Esophagus muscularis mucosa (tissue), 3 donors: ENCODE measurements around the gene BTBD9.

Source experiments
- CTCF ChIP-seq, 3 experiments: fragments of 200-600 bp in 2 of 3; fragments of 450-650 bp in 1 of 3; sonication (generic) in 2 of 3; IDR thresholded peaks; one replicate each; pipeline ENCODE4 v1.5.1; 2017 to 2019; ENCODE audit warnings: antibody characterized with exemption in 3 of 3, mild to moderate bottlenecking in 2 of 3, moderate library complexity in 1 of 3
- POLR2AphosphoS5 ChIP-seq, 2 donors: sonication (generic); formaldehyde crosslinking; IDR thresholded peaks; one replicate each; pipeline ENCODE4 v1.6.1; 2017; ENCODE audit warnings: antibody characterized with exemption in 2 of 2

DNA sequence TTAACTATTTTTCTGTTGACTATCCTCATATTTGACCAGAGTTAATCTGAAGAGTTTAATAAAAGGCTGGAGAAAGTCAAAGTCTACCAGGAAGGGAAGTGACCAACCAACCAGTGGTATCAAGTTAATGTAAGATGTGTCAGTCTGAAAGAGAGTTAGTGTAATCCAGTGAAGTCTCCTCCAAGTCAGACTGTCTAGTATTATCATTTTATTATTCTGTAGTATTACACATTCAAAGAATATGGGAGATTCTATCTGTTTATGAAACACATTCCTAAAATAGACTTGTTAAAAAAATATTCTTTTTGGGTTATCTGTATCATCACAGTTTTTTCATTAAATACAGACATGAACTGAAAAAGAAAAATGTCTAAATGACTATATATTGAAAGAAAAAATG is 194.4 kb downstream of the BTBD9 start:
- no peak for TF ChIP-seq CTCF (IDR thresholded peaks at IDR 0.05)
- TF ChIP-seq POLR2AphosphoS5 (IDR thresholded peaks at IDR 0.05), result no peak
